Astrocyte (in vitro differentiated cells and primary cell): ENCODE results near the gene SLC25A12.

Experiments
- EZH2 ChIP-seq: IDR thresholded peaks from 2 replicates; pipeline ENCODE4 v1.6.1; 2012; ENCODE audit warnings: mild to moderate bottlenecking, low read length, inconsistent platforms; ENCODE audit not compliant: insufficient read depth
- TF ChIP-seq, protein P1 (sequence below): IDR thresholded peaks from 2 replicates; pipeline ENCODE4 v1.5.1; 2011; ENCODE audit warnings: low read depth, mild to moderate bottlenecking, inconsistent platforms, low read length, moderate library complexity; ENCODE audit not compliant: insufficient read depth

DNA sequence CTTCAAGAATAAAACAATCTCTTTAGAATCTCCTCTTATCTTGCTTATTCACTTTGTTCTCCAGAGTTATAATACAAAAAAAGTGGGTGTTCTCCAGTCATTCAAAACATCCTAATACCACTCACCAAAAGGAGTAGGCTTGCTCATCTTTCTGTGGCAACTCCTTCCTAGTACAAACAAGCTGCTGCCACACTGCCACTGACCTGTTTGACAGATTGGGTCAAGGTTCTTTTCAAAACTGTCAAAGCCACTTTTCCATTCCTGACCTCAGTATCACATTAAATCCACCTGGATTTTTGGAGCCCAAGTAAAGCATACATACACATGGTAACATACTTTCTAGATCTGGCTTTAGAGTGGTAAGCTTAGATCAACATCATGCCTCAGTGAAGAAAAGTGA is 59.8 kb downstream of the SLC25A12 start:
- TF ChIP-seq, protein P1, sequence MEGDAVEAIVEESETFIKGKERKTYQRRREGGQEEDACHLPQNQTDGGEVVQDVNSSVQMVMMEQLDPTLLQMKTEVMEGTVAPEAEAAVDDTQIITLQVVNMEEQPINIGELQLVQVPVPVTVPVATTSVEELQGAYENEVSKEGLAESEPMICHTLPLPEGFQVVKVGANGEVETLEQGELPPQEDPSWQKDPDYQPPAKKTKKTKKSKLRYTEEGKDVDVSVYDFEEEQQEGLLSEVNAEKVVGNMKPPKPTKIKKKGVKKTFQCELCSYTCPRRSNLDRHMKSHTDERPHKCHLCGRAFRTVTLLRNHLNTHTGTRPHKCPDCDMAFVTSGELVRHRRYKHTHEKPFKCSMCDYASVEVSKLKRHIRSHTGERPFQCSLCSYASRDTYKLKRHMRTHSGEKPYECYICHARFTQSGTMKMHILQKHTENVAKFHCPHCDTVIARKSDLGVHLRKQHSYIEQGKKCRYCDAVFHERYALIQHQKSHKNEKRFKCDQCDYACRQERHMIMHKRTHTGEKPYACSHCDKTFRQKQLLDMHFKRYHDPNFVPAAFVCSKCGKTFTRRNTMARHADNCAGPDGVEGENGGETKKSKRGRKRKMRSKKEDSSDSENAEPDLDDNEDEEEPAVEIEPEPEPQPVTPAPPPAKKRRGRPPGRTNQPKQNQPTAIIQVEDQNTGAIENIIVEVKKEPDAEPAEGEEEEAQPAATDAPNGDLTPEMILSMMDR, result no peak
- no peak for TF ChIP-seq EZH2
